Activated CD4-positive, alpha-beta memory T cell treated with anti-CD3 and anti-CD28 coated beads for 36 hours (primary cell): ENCODE data around the gene MTURN. TPM values are rescaled to one million over a fixed set of nuclear protein-coding genes. Genes with fewer than 3 reads are reported as not detected.

Experiments
- CTCF ChIA-PET: fragments of 350-600 bp; sonication (Branson Sonifier 250); formaldehyde crosslinking; loops from one replicate; lab custom pipeline; 2021; ENCODE audit warnings: antibody characterized with exemption, inconsistent platforms; lab: Charles Lee
- POLR2A ChIA-PET: fragments of 350-600 bp; sonication (Branson Sonifier 250); formaldehyde crosslinking; loops from one replicate; lab custom pipeline; 2021; ENCODE audit warnings: antibody characterized with exemption; lab: Charles Lee
- DNase-seq: peaks from one replicate; pipeline ENCODE4 v3.0.0-alpha.2; 2020
- H3K27ac Mint-ChIP-seq: one replicate; pipeline ENCODE4 v1.8.0; 2021; ENCODE audit warnings: mixed read lengths
- H3K27me3 Mint-ChIP-seq: one replicate; pipeline ENCODE4 v1.8.0; 2021; ENCODE audit warnings: mixed read lengths
- H3K36me3 Mint-ChIP-seq: one replicate; pipeline ENCODE4 v1.8.0; 2021; ENCODE audit warnings: mixed read lengths
- H3K4me1 Mint-ChIP-seq: one replicate; pipeline ENCODE4 v1.8.0; 2021; ENCODE audit warnings: low read depth, mixed read lengths
- H3K4me3 Mint-ChIP-seq: one replicate; pipeline ENCODE4 v1.8.0; 2021; ENCODE audit warnings: mild to moderate bottlenecking, mixed read lengths
- H3K9me3 Mint-ChIP-seq: one replicate; pipeline ENCODE4 v1.8.0; 2021; ENCODE audit warnings: mixed read lengths
- intact Hi-C: fragments of 100-400 bp; cut with micrococcal nuclease; formaldehyde crosslinking; loops from one replicate; pipeline ENCODE4 v1.15.1; 2023
- total RNA-seq, 2 experiments: library from RNA; stranded (reverse); gene quantifications; one replicate each; pipeline ENCODE4 v1.2.3, GENCODE V29; 2021

The MTURN gene
- total RNA-seq, 2 experiments from 2014 or later: 3.1 to 3.7 TPM

DNA sequence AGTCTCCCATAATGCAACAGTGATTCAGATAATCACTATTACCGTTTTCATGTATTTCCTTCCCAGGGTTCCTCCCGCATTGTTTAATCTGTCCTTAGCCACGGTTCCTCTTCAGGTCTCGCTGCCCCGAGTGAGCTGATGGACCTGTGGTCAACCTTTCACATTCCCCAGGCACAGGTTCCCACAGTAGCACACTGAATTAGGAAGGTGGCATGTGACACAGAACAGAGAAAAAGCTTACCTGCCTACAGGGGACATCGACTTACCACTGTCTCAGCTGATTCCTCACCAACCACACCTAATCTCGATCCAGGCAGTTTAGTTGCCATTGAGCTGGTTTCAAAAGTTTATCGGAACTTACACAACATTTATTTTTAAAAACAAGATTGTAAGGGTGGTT lies 72.2 kb downstream of the MTURN start:
- no peak for DNase-seq
- ChIA-PET POLR2A (no interaction called here), CTCF (no interaction called here)
- intact Hi-C loops: no loop called here
- H3K36me3 Mint-ChIP-seq: no peaks in the 10 kb centered on the region
- no peaks in the 10 kb centered on the region for H3K27me3 Mint-ChIP-seq
- no peaks in the 10 kb centered on the region for H3K9me3 Mint-ChIP-seq
- H3K4me1 Mint-ChIP-seq: no peaks in the 10 kb centered on the region
- no peak overlapping the region for H3K4me3 Mint-ChIP-seq
- H3K27ac Mint-ChIP-seq: no peak overlapping the region

DNA sequence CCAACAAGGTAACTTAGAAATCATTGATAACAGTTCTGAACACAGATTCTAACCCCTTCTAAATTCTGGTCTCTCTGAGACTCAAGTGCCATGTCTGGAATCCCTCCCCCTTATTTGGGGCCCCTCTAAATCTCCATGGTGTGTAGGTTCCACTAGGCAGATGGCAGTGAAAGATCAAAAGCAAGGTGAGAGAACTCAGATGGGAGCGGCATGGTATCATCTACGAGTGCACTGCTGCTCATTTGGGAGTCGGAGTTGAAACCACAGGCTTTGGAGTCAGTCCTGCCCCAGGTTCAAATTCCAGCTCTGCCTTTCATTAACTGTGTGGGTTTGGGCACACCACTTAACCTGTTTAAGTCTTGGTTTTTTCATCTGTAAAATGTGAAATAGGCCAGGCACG lies 72.6 kb downstream of the MTURN start:
- CTCF ChIA-PET: no interaction called here
- Mint-ChIP-seq H3K9me3 (no peaks in the 10 kb centered on the region), H3K4me3 (no peak overlapping the region), H3K36me3 (no peaks in the 10 kb centered on the region), H3K27me3 (no peaks in the 10 kb centered on the region), H3K27ac (no peak overlapping the region), H3K4me1 (no peaks in the 10 kb centered on the region)
- intact Hi-C loops: no loop called here
- POLR2A ChIA-PET: no interaction called here
- no peak for DNase-seq

DNA sequence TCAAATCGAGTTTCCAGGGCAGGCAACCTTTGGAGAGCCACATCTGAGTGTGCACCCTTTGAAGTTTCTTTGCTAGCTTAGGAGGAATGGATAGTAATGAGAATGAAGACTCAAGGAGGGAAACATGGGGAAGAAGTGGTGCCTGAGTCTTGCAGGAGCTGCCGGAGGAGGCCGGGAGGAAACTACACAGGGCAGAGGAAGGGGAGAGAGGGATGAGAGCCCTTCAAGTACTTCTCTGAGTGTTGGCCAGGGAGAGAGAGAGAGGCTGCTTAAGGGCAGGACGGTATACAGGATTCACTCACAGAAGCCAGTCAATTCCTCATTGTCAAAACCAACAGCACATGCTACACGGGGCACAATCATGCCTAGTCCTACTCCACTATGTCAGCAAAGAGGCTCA lies 75.2 kb downstream of the MTURN start:
- no peak overlapping the region for H3K27ac Mint-ChIP-seq
- POLR2A ChIA-PET: no interaction called here

More for the DNA sequence above, 75.2 kb downstream of the MTURN start:
- no peaks in the 10 kb centered on the region for H3K9me3 Mint-ChIP-seq
- CTCF ChIA-PET: no interaction called here
- peaks cover 7% of the 10 kb centered on the region for H3K27me3 Mint-ChIP-seq
- H3K4me3 Mint-ChIP-seq: no peak overlapping the region
- intact Hi-C loops: no loop called here
- H3K4me1 Mint-ChIP-seq: no peaks in the 10 kb centered on the region
- DNase-seq: no peak
- no peaks in the 10 kb centered on the region for H3K36me3 Mint-ChIP-seq

Other genes with a start within 250 kb of the MTURN start
- 1 to 10 TPM; 1.6 to 2.1 TPM for gene SCRN1, start 145.2 kb upstream of the MTURN start, total RNA-seq
- gene FKBP14, start 108.3 kb upstream of the MTURN start, total RNA-seq: 1 to 10 TPM; 6.3 to 7.9 TPM
- 10 to 100 TPM in 1 of 2 experiments, 1 to 10 TPM in 1; 9.4 to 10.1 TPM for gene PLEKHA8, start 106.6 kb upstream of the MTURN start, total RNA-seq
- gene ZNRF2, start 149.6 kb downstream of the MTURN start, total RNA-seq: 10 to 100 TPM in 1 of 2 experiments, 1 to 10 TPM in 1; 9.6 to 10.5 TPM